OCI-LY3 (cell line): Measurements from ENCODE around the gene USP22.

Source experiments
- H2AFZ ChIP-seq: fragments of 200-600, 300-600 bp; shearing (Covaris generic); 2 replicates; pipeline ENCODE4 v1.6.0; 2014; ENCODE audit warnings: antibody characterized with exemption, low read depth, low read length
- H3K27ac ChIP-seq: fragments of 200-600, 300-600 bp; sonication (generic); 2 replicates; pipeline ENCODE4 v1.5.1; 2014; ENCODE audit warnings: mild to moderate bottlenecking, low read length, moderate library complexity, mixed read lengths
- H3K27me3 ChIP-seq: fragments of 200-600, 300-600 bp; sonication (generic); 2 replicates; pipeline ENCODE4 v1.6.1; 2014; ENCODE audit warnings: low read depth, low read length, mixed read lengths
- H3K36me3 ChIP-seq: fragments of 200-600, 300-600 bp; sonication (generic); replicated peaks from 2 replicates; pipeline ENCODE3; 2014; ENCODE audit warnings: low read depth, low read length, mixed read lengths
- H3K4me1 ChIP-seq: fragments of 300-600, 200-600 bp; sonication (generic); 2 replicates; pipeline ENCODE4 v1.6.1; 2014; ENCODE audit warnings: low read length, mixed read lengths
- H3K4me2 ChIP-seq: fragments of 200-600, 300-600 bp; sonication (generic); 2 replicates; pipeline ENCODE4 v1.6.1; 2014; ENCODE audit warnings: low read length, mixed read lengths
- H3K4me3 ChIP-seq: fragments of 300-600, 200-600 bp; sonication (generic); 2 replicates; pipeline ENCODE4 v1.5.1; 2014; ENCODE audit warnings: antibody characterized with exemption, mild to moderate bottlenecking, low read length, moderate library complexity
- H3K79me2 ChIP-seq: fragments of 300-600, 200-600 bp; shearing (Covaris generic); 2 replicates; pipeline ENCODE4 v1.6.1; 2014; ENCODE audit warnings: mild to moderate bottlenecking, low read length, mixed read lengths
- H3K9ac ChIP-seq: fragments of 300-600, 200-600 bp; shearing (Covaris generic); 2 replicates; pipeline ENCODE4 v1.6.0; 2014; ENCODE audit warnings: mild to moderate bottlenecking, low read length, moderate library complexity
- H3K9me3 ChIP-seq: fragments of 200-600, 300-600 bp; shearing (Covaris generic); 2 replicates; pipeline ENCODE4 v1.6.1; 2014; ENCODE audit warnings: low read length, mixed read lengths; ENCODE audit not compliant: insufficient read depth
- H4K20me1 ChIP-seq: fragments of 200-600, 300-600 bp; sonication (generic); 2 replicates; pipeline ENCODE4 v1.6.1; 2016; ENCODE audit warnings: low read length, mixed read lengths; ENCODE audit not compliant: insufficient read depth
- EZH2phosphoT487 ChIP-seq: fragments of 200-600 bp; shearing (Covaris generic); IDR thresholded peaks from 2 replicates; pipeline ENCODE4 v1.6.1; 2018; ENCODE audit warnings: antibody characterized with exemption, mixed run types, low read depth
- TF ChIP-seq, protein P1 (sequence below): fragments of 200-600, 300-600 bp; sonication (generic); IDR thresholded peaks from 2 replicates; pipeline ENCODE4 v1.5.1; 2014; ENCODE audit warnings: antibody characterized with exemption, low read length, low read depth

Gene USP22

DNA sequence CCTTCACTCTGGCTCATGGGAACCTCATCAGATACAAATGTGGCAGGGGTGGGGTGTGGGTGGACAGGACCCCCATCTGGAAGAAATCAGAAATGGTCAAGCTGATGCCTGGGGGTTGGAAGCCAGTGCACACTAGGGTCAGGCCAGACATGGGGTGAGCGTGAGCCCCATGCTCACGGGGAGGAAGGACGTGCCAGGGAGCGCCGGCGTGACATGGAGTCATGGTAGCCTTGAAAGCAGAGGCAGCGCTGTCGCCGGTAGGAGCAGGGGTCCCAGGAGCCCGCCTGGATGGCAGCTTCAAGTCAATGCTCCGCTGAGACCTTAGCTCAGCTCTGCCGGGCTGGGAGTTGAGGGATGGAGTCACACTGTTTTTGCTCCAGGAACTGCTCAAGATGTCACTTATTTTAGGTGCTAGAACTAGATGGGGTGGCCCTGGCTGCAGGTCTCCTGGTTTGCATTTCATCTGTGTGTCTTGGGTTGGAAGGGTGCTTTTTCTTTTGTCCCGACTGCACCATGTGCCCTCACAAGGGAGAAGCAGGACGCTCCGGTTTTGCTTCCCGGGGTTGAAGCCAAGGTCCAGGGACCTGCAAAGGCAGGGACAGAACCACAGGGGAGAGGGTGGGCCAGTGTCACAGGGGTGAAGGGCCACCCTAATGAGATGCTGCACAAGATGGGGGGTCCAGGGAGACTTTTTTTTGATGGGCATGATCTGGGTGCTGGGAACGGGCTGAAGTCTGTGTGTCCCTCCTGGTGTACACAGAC is 51.4 kb downstream of the USP22 start:
- H3K4me1 ChIP-seq, result no peaks in the 10 kb centered on the region
- H3K9me3 ChIP-seq, result no peaks in the 10 kb centered on the region
- no peaks in the 10 kb centered on the region for H3K79me2 ChIP-seq
- H3K4me3 ChIP-seq, result no peak overlapping the region
- no peaks in the 10 kb centered on the region for H3K27me3 ChIP-seq
- H3K4me2 ChIP-seq, result no peak overlapping the region
- no peak overlapping the region for H2AFZ ChIP-seq
- no peak overlapping the region for H3K27ac ChIP-seq
- no peaks in the 10 kb centered on the region for H3K36me3 ChIP-seq
- H3K9ac ChIP-seq, result no peak overlapping the region
- TF ChIP-seq, protein P1, sequence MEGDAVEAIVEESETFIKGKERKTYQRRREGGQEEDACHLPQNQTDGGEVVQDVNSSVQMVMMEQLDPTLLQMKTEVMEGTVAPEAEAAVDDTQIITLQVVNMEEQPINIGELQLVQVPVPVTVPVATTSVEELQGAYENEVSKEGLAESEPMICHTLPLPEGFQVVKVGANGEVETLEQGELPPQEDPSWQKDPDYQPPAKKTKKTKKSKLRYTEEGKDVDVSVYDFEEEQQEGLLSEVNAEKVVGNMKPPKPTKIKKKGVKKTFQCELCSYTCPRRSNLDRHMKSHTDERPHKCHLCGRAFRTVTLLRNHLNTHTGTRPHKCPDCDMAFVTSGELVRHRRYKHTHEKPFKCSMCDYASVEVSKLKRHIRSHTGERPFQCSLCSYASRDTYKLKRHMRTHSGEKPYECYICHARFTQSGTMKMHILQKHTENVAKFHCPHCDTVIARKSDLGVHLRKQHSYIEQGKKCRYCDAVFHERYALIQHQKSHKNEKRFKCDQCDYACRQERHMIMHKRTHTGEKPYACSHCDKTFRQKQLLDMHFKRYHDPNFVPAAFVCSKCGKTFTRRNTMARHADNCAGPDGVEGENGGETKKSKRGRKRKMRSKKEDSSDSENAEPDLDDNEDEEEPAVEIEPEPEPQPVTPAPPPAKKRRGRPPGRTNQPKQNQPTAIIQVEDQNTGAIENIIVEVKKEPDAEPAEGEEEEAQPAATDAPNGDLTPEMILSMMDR, result no peak
- TF ChIP-seq EZH2phosphoT487, result no peak
- H4K20me1 ChIP-seq, result no peaks in the 10 kb centered on the region

DNA sequence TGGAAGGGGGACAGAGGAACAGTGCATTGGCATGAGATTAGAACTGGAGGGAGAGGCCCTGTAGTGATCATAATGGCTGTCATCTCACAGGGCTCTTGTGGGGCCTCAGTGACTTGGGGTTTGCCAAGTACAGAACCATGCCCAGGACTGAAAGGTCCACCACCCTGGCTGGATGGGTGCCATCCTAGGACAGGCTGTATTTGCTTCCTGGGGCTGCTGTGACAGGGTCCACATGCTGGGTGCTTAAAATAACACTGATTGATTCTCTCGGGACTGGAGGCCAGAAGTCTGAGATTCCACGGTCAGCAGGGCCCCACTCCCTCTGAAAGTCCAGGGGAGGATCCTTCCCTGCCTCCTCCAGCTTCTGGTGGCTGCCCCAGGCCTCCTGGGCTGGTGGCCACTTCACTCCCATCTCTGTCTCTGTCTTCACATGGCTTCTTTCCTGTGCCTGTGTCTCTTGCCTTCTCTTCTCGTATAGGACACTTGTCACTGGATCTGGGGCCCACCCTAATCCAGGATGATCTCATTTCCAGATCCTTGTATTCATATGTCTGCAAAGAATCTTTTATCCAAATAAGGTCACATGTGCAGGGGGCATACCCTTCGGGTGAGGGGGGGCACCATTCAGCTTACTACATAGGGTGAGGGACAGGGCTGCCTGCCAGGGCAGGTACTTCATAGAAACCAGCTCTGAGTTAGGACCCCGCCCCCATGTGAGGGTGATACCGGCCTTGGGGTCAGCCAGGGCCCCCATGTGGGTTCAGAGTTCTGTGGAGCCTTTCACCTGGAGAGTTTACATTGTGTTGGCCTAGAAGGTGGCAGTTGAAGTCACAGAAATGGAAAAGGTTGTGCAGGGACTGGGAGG is 52.6 kb downstream of the USP22 start:
- Histone ChIP-seq H3K4me1 (no peaks in the 10 kb centered on the region), H3K27me3 (no peaks in the 10 kb centered on the region), H3K9ac (no peak overlapping the region), H4K20me1 (no peaks in the 10 kb centered on the region), H3K27ac (no peak overlapping the region), H3K4me3 (no peak overlapping the region), H3K4me2 (no peak overlapping the region), H3K9me3 (no peaks in the 10 kb centered on the region), H3K36me3 (no peaks in the 10 kb centered on the region), H3K79me2 (no peaks in the 10 kb centered on the region), H2AFZ (no peak overlapping the region)
- no peak for TF ChIP-seq EZH2phosphoT487
- TF ChIP-seq, protein P1, result no peak

DNA sequence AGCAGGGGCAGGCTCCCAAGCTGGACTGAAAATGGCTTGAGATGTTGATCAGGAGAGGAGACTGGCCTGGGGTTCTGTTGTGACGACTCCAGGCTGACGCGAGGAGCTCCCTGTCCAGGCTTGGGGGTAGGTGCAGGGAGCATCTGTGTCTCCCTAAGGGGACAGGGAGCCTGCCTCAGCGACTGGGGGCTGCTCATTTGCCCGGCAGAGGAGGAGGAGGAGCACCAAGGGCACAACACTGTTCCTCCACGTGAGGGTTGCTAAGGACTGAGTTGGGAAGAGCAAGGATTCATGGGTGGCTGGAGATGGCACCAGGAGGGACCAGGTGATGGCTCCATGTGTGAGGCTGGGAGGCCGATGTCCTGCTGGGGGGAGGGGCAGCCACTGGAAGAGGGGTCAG is 53.3 kb downstream of the USP22 start:
- Histone ChIP-seq H3K36me3 (no peaks in the 10 kb centered on the region), H3K27me3 (no peaks in the 10 kb centered on the region), H3K4me1 (no peaks in the 10 kb centered on the region), H4K20me1 (no peaks in the 10 kb centered on the region), H3K9ac (no peak overlapping the region), H3K4me3 (no peak overlapping the region), H3K27ac (no peak overlapping the region), H3K4me2 (no peak overlapping the region), H2AFZ (no peak overlapping the region), H3K9me3 (no peaks in the 10 kb centered on the region), H3K79me2 (no peaks in the 10 kb centered on the region)
- TF ChIP-seq EZH2phosphoT487, result no peak
- TF ChIP-seq, protein P1, result no peak

DNA sequence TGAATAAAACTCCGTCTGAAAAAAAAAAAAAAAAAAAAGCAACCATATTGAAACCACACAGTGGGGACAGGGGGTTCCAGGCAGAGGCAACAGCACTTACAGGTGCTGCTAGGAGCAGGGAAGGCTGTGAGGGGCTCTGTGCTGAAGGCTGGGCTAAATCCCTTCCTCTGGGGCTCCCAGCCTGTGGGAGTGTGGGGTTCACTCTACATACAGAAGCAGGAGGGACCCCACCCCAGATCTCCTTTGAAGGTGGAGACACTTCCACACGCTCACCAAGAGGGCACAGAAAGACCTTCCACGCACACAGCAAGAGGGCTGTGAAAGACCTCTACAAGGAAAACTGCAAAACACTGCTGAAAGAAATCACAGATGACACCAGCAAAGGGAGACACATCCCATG is 53.9 kb downstream of the USP22 start:
- Histone ChIP-seq H3K4me3 (no peak overlapping the region), H3K9me3 (no peaks in the 10 kb centered on the region), H3K79me2 (no peaks in the 10 kb centered on the region), H4K20me1 (no peaks in the 10 kb centered on the region), H3K9ac (no peak overlapping the region), H3K36me3 (no peaks in the 10 kb centered on the region), H3K27ac (no peak overlapping the region), H3K4me2 (no peak overlapping the region), H3K4me1 (no peaks in the 10 kb centered on the region), H2AFZ (no peak overlapping the region), H3K27me3 (no peaks in the 10 kb centered on the region)
- TF ChIP-seq, protein P1, result no peak
- no peak for TF ChIP-seq EZH2phosphoT487
